Lower leg skin (tissue), 3 donors: ENCODE data around the gene EPC2.

Experiments used
- CTCF ChIP-seq, 3 donors: fragments of 450-650 bp; IDR thresholded peaks; one replicate each; pipeline ENCODE4 v1.5.1; 2016; ENCODE audit warnings: antibody characterized with exemption in 3 of 3, mild to moderate bottlenecking in 3 of 3, moderate library complexity in 2 of 3
- POLR2A ChIP-seq, 2 donors: fragments of 450-650 bp; IDR thresholded peaks; one replicate each; pipeline ENCODE4 v1.6.1; 2016 to 2017; ENCODE audit warnings: antibody characterized with exemption in 2 of 2, mild to moderate bottlenecking in 1 of 2, moderate library complexity in 1 of 2

DNA sequence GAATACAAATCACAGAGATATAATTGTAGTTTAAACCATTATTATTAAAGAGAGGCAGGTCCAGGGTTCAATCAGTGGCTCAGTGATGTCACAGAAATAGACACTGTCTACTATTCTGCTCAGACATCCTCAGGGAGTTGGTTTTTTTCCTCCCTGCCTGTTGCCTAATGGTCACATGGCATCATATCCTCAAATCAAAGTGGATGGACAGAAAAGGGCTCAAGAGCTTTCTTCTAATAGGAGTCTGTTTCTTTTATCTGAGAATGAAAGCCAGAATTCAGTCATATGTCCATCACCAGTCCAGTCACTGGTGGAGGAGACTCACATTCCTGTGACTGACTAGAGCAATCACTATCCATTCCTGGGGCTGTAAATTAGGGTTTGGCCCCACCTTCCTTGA is 27.9 kb upstream of the EPC2 start:
- TF ChIP-seq CTCF (IDR thresholded peaks at IDR 0.05) (no peak), POLR2A (IDR thresholded peaks at IDR 0.05) (no peak)
